Sigmoid colon (tissue), 3 donors: Measurements from ENCODE around the gene LGI1.

Source experiments
- CTCF ChIP-seq, 4 experiments: fragments of 450-650 bp in 3 of 4; fragments of 200-600 bp in 1 of 4; IDR thresholded peaks; one replicate each; pipeline ENCODE4 v1.5.1; 2016 to 2019; ENCODE audit warnings: antibody characterized with exemption in 4 of 4, mild to moderate bottlenecking in 3 of 4, moderate library complexity in 2 of 4
- POLR2A ChIP-seq, 2 donors: fragments of 450-650 bp; IDR thresholded peaks; one replicate each; pipeline ENCODE4 v1.6.1; 2016; ENCODE audit warnings: antibody characterized with exemption in 2 of 2, mild to moderate bottlenecking in 2 of 2, moderate library complexity in 2 of 2

- TF ChIP-seq CTCF (IDR thresholded peaks at IDR 0.05) (no peak), POLR2A (IDR thresholded peaks at IDR 0.05) (no peak)
Observed at GRCh38 chr10:93712593-93712992, 45.1 kb upstream of the LGI1 start.
